GM12891 (cell line): ENCODE data around the gene SIRPG.

ENCODE experiments used
- PAX5 ChIP-seq: IDR thresholded peaks from 2 replicates; pipeline ENCODE4 v1.6.1; 2011; ENCODE audit warnings: low read length, moderate library complexity, mild to moderate bottlenecking; ENCODE audit not compliant: insufficient read depth, severe bottlenecking
- POLR2A ChIP-seq: IDR thresholded peaks from 2 replicates; pipeline ENCODE4 v1.6.1; 2011; ENCODE audit warnings: low read depth, low read length, control low read depth
- POLR2AphosphoS5 ChIP-seq: IDR thresholded peaks from 2 replicates; pipeline ENCODE4 v1.6.1; 2011; ENCODE audit warnings: low read depth, low read length, control low read depth
- SPI1 ChIP-seq: IDR thresholded peaks from 2 replicates; pipeline ENCODE4 v1.6.1; 2011; ENCODE audit warnings: low read depth, low read length, control low read depth
- TAF1 ChIP-seq: IDR thresholded peaks from 2 replicates; pipeline ENCODE4 v1.6.1; 2011; ENCODE audit warnings: low read depth, low read length, control low read depth

- TF ChIP-seq POLR2AphosphoS5, result no peak
- TF ChIP-seq PAX5, result no peak
- TF ChIP-seq SPI1, result no peak
- TF ChIP-seq POLR2A, result no peak
- no peak for TF ChIP-seq TAF1
Observed at GRCh38 chr20:1663917-1664316, 6.3 kb upstream of the SIRPG start.
